ENCODE results near the gene ADGRD1.
"Not testable (repeated sequence)": the region's sequence is repeated elsewhere in the genome, so short reads cannot be mapped to it uniquely, and the experiment has no call there.

ADGRD1 gene

DNA sequence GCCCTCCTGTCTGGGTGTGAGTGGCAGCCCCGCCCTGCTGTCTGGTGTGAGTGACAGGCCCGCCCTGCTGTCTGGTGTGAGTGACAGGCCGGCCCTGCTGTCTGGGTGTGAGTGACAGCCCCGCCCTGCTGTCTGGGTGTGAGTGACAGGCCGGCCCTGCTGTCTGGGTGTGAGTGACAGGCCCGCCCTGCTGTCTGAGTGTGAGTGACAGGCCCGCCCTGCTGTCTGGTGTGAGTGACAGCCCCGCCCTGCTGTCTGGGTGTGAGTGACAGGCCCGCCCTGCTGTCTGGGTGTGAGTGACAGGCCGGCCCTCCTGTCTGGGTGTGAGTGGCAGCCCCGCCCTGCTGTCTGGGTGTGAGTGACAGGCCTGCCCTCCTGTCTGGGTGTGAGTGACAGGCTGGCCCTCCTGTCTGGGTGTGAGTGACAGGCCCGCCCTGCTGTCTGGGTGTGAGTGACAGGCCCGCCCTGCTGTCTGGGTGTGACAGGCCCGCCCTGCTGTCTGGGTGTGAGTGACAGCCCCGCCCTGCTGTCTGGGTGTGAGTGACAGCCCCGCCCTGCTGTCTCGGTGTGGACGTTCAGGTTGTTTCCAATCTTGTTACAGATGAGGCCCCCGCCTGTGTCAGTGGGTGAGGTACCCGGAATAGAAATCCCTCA lies 175.4 kb downstream of the ADGRD1 start:
- not testable (repeated sequence) for DNase-seq

DNA sequence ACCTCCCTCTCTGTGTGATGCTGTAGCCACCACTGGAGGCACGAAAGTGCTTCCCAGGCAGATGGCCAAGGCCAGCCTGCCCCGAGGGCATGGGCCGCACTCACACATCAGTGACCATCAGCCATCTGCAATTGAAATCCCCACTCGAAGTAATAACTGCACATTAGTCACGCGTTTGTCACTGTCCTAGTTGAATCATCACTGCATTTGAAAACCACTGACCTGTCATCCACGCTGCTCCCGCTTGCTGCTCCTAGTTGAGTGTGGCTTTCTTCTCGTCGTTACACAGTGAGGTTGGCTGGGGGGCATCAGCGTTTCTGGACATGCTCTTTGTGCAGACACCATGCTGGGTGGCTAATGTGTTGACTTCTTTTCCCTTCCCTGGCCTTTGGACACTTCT lies 176.1 kb downstream of the ADGRD1 start:
- DNase-seq = no peak

DNA sequence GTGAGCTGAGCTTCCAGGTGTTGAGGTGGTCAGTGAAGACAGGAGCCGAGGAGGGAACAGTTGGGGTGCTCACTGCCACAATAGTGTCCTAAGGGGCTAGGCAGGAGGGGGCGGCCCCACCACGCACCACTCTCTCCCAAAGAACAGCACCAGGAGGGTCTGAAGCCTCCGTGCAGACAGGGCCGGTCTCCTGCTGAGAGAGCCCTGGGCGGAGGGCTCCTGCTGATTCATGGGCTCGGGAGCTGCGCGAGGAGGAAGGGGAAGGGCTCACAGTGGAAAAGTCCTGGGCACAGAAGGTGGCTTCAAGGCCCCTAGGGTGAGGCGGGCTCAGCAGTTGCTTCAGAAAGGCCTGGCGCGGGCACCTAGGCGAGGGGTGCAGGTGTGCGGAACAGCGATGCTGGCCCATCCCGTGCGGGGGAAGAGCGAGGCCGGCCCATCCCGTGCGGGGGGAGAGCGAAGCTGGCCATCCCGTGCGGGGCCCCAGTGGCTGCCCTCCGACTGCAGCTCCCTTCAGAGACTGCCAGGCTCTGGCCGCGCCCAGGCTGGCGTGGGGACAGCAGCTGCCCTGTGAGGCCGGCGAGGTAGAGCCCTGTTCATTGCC lies 176.7 kb downstream of the ADGRD1 start:
- DNase-seq = no peak

DNA sequence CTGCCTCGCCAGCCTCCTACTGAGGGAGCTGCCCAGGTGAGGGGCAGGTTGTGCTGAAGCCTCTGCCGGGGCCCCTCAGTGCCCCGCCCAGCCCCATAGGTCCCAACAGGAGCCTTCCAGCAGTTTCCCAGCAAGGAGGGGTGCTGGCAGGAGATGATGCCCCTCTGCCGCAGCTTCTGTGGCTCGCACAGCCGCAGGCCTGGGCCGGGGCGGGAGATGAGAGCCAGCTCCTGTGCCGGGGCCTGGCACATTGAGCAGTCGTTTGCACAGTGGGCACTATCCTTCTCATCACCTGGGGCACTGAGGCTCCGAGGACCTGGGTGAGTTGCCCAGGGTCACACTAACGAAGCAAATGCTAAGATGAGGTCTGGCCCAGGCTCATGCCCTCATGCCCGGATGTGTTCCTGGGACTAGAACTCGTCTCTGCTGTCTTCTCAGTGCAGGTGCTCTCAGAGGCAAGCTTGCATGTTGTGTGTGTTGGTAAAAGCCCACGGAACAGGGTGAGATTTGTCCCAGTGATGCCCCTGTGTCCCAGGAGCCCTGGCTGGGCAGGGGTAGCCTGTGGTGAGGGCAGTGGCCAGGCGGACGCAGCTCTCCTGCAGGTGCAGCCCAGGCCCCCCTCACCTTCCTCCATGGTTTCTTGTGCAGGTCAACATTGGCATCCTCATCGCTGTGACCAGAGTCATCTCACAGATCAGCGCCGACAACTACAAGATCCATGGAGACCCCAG lies 177.5 kb downstream of the ADGRD1 start:
- DNase-seq = no peak

DNA sequence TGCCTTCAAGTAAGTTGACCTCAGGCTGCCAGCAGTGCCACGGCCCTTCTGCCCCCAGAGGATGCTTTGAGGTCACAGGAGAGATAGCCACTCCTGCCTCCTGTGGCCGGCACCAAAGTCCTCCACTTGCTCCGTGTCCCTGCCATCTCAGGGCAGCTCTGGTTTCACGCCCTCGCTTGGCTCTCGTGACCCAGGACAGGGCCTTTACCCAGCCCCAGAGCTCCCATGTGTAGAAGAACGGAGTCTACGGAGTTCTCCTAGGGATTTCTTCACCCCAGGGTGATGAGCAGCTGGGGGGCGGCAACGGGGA lies 178.1 kb downstream of the ADGRD1 start:
- DNase-seq = no peak

DNA sequence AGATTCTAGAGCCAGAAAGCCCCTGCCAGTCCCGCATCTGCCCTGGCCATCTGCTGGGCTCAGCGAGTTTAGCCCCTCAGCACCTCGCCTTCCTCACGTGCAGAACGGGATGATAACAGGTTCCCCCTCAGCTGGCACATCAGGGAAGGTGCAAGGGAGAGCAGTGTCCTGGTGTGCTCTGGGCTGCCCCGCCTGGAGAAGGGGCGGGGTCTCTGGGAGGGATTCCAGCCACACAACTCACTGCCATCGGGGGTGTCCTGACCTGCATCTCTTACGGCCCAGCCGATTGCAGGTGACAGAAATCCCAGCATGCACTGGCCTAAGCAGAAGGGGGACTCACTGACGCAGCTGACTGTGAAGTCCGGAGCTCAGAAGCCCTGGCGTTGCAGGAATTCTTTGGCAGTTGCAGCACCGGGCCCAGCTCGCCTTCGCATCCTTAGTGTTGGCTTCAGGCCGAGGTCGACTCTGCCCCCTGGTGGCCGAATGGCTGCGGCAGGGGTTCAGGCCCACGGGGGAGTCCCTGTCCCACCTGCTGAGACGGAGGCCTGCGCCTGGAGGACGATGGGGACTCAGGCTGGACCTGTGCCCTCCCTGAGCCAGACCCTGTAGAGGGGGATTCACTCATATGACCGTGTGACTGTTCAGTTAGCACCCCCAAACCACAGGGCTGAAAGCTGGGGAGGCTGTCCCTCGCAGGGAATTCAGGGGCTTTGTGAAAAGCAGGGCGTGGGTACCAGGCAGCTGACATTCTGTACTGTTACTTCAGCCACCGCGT lies 178.6 kb downstream of the ADGRD1 start:
- DNase-seq = no peak

DNA sequence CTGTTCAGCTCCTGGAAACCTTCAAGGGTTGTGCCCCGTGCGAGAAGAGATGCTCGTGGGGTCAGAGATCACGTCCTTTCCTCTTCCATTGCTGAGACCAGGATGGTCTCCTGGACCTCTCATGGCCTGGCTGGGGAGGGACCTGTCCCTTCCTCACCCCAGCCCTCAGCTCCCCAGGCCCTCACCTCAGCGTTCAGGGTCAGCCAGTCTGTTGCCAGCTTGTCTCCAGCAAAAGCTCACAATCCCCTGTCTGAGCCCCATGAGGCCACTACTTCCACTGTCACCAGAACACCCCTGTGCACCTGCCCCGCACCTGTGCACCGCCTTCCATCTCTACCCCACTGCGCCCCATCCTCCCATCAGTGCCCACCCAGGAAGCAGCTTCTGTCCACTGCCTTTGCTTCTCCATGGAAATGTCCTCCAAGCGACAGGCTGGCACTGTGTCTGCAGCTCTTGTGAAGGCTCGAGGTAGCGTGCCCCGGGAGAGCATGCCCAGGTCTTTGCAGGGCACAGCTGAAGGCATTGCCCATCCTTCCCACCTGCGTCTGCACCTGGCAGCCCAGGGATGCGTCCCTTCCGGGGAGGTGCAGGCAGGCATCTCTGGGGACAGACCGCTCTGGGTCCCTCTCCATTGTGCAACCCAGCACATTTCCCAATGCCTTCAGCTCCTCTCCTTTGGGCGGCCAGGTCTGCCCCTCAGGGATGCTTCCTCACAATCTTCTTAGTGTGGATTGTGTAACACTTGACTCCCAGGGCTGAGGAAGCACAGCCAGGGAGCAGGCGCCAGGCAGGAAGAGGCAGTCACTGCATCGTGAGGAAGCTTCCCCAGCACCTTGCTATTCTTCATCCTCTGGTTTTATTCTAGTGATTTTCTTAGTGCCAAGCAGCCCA lies 179.6 kb downstream of the ADGRD1 start:
- no peak for DNase-seq

DNA sequence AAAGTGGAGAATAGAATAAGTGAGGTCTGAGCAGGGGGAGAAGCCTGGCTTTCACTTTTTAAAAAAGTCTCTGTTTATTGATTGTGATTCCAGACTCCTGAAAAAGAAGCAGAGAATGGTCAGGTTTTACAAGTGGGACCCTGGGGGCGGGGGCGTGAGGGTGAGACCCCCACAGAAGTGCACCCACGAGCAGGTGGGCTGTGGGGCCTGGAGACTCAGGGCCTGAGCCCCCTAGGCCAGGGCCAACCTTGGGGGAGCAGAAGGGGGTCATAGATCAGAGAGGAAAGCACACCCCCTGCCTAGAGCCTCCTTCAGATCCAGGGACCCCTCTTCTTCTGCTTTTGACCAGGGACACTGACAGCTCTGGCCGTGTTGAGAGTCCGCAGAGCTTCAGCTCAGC lies 180.3 kb downstream of the ADGRD1 start:
- no peak for DNase-seq

DNA sequence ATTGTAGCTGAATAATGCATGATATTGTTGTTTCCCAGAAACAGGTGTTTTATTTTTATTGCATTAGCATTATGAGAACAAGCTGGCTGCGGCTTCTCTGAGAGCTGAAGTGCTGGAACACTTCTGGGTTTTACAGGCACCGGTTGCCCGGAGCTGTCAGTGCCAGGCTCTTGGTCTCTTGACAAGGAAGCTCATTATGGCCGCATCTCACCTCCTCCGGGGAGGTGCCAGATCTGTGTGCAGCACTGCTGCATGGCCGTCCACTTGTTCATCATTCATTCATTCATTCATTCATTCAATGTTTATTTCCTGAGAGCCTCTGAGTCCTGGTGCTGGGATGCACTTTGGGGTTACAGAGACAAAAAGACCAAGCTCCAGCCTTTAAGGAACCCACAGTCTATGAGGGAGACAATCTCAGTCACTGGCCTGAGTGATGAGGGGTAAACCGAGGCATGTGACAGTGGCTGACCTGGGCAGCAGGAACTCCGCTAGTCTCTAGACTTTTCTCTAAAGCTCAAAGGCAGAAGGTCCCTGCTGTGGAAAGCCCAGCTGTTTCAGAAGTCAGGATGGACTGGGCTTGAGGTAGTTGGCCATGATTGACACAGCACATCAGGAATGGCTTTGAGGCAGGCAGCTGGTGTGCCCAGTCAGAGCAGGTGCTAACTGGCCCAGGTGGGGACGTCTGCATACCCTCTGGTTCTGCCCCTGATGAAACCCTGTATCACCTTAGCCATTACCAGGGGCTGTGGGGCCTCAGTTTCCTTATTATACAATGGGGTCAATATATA lies 181.0 kb downstream of the ADGRD1 start:
- DNase-seq = no peak

DNA sequence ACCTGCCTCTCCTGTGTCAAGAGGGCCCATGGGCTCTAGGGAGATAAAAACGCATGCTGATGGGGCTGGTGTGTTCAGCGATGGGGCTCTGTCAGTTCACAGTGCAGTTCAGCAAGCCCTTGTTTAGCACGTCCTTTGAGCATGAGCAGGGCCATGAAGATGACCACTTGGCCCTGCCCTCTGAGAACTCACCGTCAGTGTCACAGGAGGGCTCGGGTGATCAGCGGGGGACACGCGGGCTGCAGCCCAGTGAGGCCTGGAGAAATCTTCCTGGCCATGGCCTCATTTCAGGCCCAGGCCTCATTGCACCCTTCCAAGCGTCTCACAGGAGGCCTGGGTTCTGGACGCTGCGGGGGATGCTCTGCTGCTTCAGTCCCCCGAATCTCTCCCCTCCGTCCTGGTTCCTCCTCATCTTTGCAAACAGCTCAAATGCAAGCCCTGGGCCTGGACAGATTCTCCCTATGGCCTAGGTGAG lies 181.6 kb downstream of the ADGRD1 start:
- no peak for DNase-seq

DNA sequence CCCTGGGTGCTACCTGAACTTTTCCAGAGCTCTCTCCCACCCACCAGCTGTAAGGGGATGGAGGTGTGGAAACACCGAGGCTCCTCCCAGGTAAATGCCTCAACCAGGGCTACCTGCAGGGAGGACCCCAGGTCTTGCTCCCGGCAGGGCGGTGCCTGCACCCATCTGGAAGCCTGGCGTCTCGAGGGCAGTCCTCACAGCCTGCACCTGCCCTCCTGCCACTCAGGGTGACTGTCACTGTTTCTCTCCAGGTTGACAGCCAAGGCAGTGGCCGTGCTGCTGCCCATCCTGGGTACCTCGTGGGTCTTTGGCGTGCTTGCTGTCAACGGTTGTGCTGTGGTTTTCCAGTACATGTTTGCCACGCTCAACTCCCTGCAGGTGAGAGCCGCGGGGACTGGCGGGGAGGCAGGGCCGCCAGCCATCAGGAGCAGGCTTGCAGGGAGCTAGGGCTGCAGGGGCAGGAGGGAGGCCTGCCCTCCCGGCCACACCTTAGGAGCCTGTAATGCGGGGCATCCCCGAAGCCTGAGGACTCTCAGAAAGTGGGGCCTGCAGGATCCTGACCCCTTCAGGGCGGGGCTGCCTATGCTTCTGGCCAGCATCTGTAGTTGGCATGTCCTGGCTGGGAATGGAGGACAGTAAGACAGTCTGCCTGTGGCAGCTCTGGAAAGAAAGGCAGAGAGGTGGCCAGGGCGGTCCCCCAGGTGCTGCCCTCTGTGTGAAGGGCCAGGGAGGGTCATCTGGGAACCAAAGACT lies 182.3 kb downstream of the ADGRD1 start:
- DNase-seq = no peak

DNA sequence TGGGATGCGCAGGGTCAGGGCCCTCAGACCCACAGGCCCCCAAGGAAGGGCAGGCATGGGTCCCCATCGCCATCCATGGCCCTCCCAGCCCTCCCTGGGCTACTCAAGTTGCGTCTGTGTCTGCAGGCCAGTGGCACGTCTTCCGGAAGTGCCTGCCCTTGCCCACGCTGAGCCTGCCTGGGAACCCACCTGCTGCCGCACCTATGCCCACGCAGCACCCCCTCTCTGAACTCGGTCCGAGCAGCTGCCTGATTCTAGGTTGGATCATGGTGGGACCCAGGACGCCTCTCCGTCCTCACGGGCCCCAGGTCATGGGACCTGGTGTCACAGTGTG lies 182.8 kb downstream of the ADGRD1 start:
- no peak for DNase-seq

DNA sequence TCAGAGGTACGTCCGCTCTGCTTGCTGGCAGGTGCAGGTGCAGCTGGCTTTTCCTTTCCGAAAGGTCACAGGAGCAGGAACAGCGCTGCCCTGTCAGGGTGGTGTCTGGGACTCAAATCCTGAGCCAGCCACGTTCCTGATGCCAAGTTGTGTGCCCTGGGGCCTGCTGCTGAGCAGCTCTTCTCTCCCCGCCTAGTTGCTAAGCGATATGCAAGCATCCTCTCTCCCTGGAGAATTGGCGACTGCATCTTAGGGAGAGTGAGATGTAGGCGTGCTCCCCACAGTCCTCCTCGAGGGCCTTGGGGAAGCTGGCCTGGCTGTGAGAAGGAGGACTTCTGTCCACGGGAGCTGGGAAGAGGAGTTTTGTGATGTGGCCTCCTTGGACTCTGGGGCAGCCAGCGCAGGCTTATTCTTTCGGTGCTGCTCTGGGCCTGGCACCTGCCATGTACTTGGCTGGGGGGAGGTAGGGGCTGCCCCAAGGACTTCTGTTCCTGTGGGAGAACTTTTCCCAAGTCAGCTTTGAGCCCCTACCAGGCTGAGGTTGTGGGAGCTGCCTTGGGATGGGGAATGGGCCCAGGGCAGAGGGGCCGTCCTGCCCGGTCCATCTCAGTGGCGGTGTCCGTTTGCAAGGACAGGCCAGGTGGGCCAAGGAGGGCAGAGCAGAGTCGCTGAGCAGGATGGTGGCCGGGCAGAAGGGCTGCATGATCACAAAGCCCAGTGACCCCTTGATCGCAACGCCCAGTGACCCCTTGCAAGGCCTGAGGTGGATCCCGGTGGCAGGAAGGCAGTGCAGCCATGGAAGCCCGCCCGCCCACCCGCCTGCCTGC lies 183.5 kb downstream of the ADGRD1 start:
- DNase-seq = no peak

DNA sequence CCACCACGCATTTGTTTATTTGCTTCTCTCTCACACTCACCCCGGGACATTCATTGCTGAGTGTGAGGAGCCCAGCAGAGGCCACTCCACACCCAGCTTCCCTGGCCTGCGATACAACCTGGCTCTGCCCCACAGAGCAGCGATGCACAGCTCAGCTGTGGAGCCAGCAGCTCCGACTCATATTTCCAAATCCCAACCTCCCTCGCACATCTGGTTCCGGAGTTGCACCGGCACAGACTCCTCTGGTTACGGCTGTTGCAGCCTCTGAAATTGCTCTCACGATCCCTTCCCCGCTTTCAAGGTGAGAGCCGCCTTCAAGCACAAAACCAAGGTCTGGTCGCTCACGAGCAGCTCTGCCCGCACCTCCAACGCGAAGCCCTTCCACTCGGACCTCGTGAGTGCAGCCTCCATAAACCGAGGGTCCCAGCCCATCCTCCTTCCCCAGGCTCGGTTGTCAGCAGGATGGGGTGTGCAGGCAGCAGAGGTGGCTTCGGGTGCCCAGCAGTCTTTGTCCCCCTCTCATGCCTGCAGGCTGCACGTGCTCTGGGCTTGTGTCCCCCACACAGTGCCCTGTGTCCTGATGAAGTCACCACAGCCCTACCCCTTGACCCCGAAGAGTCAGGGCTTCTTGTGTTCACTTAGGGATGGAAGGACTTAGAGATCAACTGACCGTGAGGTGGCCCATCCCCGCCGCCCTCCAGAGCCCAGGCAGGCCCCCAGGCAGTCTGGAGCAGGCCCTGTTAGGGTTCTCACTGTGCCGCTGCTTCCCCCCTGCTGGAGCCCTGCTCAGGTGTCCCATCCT lies 184.3 kb downstream of the ADGRD1 start:
- DNase-seq = no peak

DNA sequence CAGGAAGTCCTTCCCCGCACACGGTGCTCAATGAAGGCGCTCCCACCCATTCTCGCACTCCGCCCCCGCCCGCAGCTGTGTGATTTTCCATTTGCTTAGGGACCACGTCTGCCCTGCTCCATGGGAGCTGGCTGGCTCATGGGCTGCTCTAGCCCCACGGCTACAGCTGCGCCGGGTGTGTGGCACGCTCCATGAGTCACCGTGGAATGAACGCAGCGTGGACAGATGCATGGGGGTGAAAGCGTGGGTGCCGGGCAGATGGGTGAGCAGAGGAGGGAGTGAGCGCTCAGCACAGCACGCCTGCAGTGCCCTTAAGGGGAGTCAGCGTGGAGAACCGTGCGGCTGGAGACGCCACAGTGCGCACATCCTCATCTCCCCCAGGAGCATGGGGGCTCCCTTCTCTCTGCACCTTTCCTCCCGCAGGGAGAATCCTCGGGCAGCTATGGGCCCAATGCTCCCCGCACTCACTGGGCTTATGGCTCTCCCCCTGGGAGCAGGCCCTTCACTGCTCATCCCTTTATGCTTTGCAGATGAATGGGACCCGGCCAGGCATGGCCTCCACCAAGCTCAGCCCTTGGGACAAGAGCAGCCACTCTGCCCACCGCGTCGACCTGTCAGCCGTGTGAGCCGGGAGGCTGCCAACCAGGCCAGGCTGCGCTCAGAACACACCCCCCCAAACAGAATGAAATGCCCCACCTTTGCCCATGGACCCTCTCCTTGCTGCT lies 185.1 kb downstream of the ADGRD1 start:
- DNase-seq = no peak

DNA sequence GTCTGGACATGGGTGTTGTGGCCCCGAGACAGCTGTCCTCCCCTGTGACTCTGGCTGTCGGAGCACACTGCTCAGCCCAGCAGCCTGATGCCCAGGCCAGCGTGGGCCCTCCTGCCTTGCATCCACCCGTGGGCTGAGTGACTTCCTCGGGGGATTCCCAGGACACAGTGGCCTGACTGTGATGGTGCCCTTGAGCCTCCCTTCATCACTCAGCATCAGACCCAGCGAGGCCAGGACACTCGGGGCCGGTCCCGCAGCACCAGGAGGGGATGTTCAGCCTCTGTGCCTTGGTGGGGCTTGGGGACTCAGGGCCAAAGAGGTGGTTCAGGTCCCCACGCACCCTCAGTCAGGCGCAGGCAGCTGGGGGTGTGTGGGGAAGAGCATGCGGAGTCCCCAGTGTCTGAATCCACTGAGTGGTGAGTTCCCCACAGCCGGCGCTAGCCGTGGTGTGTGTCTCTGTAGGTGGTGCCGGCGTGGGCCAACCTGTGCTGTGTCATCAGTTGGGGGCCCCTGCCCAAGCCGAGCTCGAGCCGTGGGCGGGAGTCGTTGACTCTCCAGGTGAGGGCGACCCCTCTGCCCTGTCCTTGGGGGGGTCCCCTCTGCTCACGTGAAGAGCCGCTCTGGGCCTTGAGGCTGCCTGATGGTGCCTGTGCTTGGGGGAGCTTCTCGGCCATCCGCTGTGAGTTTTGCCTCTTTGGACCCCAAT lies 185.8 kb downstream of the ADGRD1 start:
- no peak for DNase-seq

DNA sequence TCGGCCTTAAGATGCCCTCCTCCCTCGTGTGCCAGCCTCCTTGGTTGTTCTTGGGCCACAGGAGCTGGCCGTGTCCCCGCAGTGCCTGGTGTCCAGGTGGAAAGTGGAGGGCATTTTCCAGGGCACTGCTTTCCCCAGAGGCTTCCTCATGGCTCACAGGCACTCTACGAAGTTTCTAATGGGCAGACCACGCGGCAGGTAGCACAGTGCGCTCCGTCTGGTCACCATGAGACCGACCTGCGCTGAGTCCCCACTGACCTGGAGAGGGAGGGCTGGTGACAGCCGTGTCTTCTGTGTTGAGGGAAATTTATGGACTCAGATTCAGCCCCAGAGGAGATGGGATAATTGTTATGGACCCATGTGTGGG lies 186.3 kb downstream of the ADGRD1 start:
- DNase-seq = no peak

DNA sequence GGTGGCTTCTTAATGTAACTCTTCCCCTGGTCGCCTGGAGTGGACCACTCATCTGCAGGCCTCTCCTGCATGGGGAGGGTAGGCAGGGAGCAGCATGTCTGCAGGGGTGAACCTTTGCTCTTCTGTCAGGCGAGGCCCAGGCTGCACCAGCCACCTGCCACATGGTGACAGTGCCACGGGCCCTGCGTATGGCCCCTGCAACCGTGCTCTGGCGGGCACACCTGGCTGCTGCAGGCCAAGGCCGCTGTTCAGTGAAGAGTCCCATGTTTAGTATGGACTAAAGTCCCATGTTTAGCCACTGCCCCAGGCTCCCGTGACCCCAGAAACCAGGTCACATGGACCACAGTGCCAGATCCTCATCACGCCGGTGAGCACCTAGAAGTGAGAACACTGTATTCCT lies 187.0 kb downstream of the ADGRD1 start:
- DNase-seq = no peak
